HG02798 (cell line): Measurements from ENCODE around the gene PKD1L1.
"Not testable (repeated sequence)": the region's sequence is repeated elsewhere in the genome, so short reads cannot be mapped to it uniquely, and the experiment has no call there.

Source experiments
- ATAC-seq: cut with Tn5 transposase; IDR thresholded peaks from one replicate; pipeline ENCODE4 v1.9.1; 2021; ENCODE audit warnings: mild to moderate bottlenecking; ENCODE audit not compliant: unreplicated experiment, poor library complexity

The PKD1L1 gene, protein sequence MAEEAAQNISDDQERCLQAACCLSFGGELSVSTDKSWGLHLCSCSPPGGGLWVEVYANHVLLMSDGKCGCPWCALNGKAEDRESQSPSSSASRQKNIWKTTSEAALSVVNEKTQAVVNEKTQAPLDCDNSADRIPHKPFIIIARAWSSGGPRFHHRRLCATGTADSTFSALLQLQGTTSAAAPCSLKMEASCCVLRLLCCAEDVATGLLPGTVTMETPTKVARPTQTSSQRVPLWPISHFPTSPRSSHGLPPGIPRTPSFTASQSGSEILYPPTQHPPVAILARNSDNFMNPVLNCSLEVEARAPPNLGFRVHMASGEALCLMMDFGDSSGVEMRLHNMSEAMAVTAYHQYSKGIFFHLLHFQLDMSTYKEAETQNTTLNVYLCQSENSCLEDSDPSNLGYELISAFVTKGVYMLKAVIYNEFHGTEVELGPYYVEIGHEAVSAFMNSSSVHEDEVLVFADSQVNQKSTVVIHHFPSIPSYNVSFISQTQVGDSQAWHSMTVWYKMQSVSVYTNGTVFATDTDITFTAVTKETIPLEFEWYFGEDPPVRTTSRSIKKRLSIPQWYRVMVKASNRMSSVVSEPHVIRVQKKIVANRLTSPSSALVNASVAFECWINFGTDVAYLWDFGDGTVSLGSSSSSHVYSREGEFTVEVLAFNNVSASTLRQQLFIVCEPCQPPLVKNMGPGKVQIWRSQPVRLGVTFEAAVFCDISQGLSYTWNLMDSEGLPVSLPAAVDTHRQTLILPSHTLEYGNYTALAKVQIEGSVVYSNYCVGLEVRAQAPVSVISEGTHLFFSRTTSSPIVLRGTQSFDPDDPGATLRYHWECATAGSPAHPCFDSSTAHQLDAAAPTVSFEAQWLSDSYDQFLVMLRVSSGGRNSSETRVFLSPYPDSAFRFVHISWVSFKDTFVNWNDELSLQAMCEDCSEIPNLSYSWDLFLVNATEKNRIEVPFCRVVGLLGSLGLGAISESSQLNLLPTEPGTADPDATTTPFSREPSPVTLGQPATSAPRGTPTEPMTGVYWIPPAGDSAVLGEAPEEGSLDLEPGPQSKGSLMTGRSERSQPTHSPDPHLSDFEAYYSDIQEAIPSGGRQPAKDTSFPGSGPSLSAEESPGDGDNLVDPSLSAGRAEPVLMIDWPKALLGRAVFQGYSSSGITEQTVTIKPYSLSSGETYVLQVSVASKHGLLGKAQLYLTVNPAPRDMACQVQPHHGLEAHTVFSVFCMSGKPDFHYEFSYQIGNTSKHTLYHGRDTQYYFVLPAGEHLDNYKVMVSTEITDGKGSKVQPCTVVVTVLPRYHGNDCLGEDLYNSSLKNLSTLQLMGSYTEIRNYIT (N-terminal part only)

DNA sequence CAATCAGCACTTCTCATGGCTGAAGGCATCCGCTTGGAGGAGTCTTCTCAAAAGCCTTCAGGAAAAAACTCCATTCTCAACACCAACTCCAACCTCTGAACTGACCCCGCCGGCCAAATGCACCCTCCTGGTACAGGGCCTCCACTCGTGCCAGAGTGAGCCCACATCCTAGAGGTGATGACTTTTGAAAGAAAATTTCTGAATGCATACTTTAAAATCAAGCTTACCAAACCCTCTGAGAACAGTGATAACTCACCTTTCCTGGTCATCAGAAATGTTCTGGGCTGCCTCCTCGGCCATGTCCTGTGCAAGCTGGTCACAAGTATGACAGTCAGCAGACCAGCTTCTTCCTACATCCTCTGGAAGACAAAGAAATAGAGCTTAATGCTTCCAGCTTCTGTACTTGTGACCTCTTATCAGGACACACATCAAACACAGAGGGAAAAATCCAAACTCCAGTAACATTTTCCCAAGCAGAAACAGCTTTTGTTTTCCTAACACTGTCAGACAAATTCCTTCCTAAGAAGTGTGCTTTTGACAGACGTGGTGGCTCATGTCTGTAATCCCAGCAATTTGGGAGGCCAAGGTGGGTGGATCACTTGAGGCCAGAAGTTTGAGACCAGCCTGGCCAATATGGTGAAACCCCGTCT, at the start of gene PKD1L1:
Gene PKD1L1, minus strand, starts transcription at position 326 of the 650 bp plus-strand sequence. Its CDS starts 26 bp downstream, at position 300.
- no peak for ATAC-seq

DNA sequence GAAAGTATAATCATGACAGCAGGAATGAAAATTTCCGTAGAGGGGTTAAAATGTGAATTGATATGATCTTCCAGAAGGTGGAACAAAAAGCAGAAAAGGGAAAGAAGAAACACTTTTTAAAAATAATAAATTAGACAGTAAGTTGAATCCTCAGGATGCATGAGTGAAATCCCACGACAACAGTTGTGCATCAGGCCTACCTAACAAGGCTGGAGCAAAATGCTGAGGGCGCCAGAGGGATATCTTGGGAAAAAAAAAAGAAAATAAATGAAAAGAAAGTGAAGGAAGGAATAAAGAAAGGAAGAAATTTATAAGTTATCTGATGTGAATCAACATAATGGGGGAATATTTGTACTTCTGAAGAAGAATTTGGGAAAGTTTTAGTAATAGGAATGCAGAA, 44.2 kb upstream of the PKD1L1 start:
- no peak for ATAC-seq

DNA sequence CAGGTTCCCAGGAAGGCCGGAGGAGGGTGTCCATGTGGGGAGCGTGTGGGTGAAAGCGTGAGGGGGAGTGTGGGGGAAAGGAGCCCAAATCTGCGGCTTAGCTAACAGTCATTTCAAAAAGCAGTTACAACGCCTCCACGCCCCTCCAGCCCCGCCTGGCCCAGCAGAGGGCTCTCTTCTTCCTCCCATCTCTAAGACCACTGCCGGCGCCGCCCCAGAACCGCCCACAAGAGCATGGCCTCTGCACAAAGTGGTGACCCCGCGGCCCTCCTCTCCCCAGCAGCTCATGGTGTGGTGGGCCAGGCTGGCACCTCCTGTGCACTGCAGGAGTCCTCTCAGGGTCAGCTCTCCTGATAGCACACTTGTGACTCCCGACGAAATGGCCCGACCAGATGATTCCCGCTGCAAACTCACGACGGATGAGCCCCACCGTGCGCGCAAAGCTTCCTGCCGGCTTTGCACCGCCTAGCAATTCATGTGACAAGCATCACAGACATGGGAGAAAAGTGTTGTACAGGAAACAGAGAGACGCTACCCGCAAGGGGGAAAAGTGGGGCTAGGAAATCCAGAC, 43.6 kb upstream of the PKD1L1 start:
- peak; percentile 99 for ATAC-seq

GRCh38 chr7:47991270-47991669, 43.0 kb upstream of the PKD1L1 start:
- ATAC-seq = no peak

DNA sequence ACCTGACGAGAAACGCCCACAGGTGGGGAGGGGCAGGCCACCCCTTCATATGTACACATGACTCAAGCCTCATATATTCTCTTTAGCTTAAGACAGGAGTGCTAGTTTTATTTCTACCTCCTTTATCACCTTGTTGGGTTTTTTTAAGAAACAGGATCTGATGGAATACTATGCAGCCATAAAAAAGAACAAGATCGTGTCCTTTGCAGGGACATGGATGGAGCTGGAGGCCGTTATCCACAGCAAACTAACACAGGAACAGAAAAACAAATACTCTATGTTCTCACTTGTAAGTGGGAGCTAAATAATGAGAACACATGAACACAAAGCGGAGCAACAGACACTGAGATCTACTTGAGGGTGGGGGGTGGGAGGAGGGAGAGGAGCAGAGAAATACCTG, 42.3 kb upstream of the PKD1L1 start:
- ATAC-seq = no peak

DNA sequence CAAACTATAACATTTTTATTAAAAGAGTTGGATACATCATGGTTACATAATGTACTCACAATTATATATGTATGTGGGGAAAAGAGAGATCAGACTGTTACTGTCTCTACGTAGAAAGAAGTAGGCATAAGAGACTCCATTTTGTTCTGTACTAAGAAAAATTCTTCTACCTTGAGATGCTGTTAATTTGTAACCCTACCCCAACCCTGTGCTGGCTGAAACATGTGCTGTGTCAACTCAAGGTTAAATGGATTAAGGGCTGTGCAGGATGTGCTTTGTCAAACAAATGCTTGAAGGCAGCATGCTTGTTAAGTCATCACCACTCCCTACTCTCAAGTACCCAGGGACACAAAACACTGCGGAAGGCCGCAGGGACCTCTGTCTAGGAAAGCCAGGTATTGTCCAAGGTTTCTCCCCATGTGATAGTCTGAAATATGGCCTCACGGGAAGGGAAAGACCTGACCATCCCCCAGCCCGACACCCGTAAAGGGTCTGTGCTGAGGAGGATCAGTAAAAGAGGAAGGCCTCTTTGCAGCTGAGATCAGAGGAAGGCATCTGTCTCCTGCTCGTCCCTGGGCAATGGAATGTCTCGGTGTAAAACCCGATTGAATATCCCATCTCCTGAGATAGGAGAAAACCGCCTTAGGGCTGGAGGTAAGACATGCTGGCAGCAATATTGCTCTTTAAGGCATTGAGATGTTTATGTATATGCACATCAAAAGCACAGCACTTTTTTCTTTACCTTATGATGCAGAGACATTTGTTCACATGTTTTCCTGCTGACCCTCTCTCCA, 41.5 kb upstream of the PKD1L1 start:
- ATAC-seq = not testable (repeated sequence)

DNA sequence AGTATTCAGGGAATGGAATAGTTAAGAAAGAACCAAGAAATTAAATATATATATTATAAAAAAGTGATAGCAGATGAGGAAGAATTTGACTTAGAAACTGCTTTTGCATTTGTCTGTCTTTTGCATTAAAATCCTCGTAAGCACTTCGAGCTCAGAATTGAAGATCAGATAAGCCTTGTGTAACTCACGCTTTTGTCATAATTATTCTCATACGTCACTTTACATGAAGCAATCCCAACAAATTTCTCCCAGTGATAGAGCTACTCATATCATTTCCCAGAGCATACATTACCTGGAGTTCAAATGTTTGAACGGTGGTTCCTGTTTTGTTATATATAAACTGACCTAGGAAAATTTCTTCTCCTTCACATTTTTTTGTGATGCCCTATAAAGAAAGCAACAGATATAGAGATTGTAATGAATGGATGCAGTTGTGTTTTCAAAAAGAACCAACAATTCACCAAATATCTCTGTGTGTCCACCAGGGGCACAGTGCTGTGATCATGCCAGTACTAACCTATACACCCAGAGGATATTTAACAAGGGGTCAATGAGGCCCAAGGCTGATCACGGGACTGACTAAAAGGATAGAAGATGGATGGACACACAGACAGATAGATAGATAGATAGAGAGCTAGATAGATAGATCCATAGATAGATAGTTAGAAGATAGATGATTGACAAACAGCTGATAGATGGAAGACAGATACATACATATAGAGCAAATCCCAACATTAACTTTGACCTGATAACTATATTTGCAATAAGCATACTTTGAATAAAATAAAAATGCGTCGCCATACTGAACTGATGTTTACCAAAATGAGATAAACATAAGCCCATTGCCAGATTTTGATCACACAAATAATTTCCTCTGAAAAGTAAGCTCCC, 40.5 kb upstream of the PKD1L1 start:
- peak; percentile 25 for ATAC-seq

GRCh38 chr7:47982610-47983009, 34.3 kb upstream of the PKD1L1 start:
- no peak for ATAC-seq

DNA sequence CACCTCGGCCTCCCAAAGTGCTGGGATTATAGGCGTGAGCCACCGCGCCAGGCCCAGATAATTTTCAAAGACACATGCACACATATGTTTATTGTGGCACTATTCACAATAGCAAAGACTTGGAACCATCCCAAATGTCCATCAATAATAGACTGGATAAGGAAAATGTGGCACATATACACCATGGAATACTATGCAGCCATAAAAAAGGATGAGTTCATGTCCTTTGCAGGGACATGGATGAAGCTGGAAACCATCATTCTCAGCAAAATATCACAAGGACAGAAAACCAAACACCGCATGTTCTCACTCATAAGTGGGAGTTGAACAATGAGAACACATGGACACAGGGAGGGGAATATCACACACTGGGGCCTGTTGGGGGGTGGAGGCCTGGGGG, 32.4 kb upstream of the PKD1L1 start:
- ATAC-seq = not testable (repeated sequence)

DNA sequence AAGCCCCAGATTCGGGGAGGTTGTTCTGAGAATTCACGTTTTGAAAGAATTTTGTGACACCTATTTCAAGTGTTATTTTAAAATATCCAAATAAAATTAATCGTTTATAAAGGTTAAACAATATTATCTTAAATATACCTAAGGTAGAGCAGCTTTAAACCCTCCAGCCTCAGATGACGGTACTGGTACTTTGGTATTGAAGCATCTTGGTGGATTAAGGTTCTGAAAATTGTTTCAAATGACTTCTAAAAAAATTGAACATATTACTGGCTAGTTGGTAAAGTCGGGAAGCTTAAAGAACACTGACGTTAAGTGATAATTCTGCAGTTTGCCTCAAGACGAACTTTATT, 31.5 kb upstream of the PKD1L1 start:
- no peak for ATAC-seq

GRCh38 chr7:47979145-47979831, 31.0 kb upstream of the PKD1L1 start, which contains the start of gene HUS1:
HUS1 (minus strand) TSS chr7:47979615; CDS start chr7:47979519, 96 bp downstream.
- ATAC-seq = peak; percentile 99

DNA sequence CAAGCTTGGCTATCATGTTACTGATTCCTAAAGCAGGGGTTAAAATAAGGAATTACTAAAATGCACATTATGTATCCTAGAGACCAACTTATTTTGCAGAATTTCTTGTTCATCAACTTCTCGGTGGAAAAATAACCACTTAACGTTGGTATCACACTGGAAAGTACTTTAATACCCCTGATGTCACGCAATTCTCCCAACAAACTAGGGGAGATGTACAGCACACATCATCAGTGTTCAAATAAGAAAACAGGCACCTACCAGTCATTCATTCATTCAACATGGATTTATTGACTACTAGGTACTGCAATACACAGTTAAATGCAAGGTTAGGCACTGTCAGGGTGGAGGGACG, 30.5 kb upstream of the PKD1L1 start:
- ATAC-seq = no peak

DNA sequence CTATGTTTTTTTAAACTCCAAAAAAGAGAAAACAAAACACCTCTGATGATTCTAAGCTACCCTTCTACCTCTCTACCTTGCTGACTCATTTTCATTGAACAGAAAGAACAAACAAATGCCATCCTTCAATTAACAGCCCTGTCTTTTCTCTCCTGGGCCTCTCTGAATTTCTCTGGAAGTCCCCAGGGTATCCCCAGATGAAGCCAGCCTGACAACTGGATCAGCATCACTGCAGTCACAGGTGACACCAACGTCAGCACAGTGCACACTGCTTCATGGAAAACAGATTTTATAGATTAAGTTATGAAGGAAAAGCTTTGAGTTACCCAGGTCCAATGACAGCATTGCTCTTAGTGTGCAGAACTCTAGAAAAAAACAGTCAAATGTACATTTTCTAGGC, 25.5 kb upstream of the PKD1L1 start:
- ATAC-seq = no peak

GRCh38 chr7:47970761-47971160, 22.5 kb upstream of the PKD1L1 start:
- ATAC-seq = no peak

DNA sequence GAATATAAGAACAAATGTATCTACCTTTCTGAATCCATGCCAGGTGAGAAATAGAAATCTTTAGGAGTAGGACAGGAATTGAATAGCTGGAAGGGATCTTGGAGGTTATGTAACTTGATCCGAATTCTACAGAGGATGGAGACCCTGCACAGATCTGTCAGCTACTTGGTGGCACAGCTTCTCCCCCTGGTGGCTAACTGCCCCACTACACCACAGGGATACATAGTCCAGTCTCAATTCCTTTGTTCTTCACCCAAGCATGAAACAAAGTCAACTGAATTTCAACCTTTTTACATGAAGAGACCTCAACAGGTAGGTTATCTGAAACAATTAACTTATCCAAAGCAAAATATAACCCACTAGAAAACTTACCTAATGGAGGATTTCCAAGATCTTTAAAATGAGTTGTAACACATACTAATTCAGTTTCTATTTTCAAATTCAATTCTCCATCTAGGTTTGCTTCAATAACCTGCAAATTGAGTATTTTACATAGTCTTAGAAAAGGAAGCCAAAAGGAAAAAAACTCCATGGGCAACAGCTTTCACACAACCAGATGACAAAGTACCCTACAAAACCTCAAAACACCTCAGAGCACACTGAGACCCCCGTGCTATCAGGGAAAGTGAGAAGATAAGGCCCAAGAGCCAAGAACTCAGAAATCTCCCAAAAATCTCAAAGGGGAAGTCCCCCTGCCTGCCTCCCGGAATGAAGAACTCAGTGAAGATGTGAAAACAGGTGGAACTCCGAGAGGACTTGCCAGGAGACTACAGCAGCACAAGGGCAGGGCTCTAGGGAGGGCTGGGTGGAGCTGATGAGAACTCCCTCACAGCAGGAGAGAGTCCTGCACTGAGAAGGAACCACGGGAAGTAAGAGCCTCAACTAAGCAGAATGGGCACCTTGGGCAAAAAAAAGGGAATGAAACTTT, 20.8 kb upstream of the PKD1L1 start:
- ATAC-seq = peak; percentile 89

DNA sequence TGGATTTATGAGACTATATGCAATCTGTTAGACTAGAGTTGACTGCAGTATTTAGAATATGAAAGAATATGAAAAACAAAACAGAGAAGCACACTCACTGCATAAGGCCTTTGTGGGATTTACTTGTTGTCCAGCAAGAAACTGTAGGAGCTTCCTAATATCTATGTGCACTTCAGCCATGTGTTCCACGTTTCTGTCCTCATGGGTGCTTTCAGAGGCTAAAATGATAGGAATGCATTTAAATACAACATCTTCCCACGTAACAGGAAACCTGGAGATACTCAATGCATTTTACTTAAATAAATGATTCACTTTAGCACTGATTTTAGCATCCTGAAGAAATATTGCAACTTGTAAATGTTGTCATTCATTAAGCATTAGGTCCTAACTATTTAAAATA, 19.4 kb upstream of the PKD1L1 start:
- ATAC-seq = no peak
